ENCODE data around the gene ZC3H6. TPM values are rescaled to one million over a fixed set of nuclear protein-coding genes. Genes with fewer than 3 reads are reported as not detected.

ZC3H6 gene
- polyA plus RNA-seq, 1 of the 3 experiments (the other 2 are of a cell fraction): 0.71 TPM

DNA sequence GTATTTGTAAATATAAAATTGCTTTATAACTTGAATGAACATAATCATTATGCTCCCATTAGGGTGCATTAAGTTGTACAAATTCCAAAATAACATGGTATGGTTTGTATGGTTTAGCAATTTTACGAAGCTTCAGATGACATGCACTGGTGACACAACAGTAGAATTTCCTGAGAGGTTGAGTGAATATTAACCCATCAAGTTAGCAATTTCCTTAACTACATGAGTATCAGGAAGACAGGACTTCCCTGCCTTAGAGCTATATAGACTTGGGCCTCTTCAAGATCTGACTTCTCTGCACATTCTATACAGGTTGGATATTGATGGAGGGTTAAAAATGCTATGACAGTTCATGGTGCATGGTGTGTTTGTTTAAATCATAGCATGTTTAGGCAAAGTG, 60.2 kb downstream of the ZC3H6 start:
- Histone ChIP-seq H4K20me1 (ENCODE audit: insufficient read depth) (no peaks in the 10 kb centered on the region), H3K4me2 (no peak overlapping the region), H3K4me3 (ENCODE audit: low read depth in 2 of 2, low read length in 1 of 2) (no peak overlapping the region), H2AFZ (ENCODE audit: low read depth) (no peak overlapping the region), H3F3A (replicated peaks; ENCODE audit: insufficient read depth) (no peaks in the 10 kb centered on the region), H3K27me3 (ENCODE audit: insufficient read depth) (no peaks in the 10 kb centered on the region), H3K9ac (no peak overlapping the region), H3K9me2 (no peaks in the 10 kb centered on the region), H3K79me2 (ENCODE audit: insufficient read depth) (no peaks in the 10 kb centered on the region), H3K4me1 (ENCODE audit: control insufficient read depth in 1 of 2, insufficient read depth in 2 of 2, low read depth in 1 of 2, low read length in 1 of 2) (no peaks in the 10 kb centered on the region; a peak in 1 of 4 replicates), H3K36me3 (replicated peaks in 1 of 2; ENCODE audit: control insufficient read depth in 1 of 2, insufficient read depth in 2 of 2, low read length in 1 of 2) (peaks cover 5 to 11% of the 10 kb centered on the region in 2 experiments), H3K9me3 (no peaks in the 10 kb centered on the region), H3K27ac (ENCODE audit: low read depth in 2 of 2, low read length in 1 of 2) (no peak overlapping the region)
- POLR2A ChIA-PET: no interaction called here
- WGBS (ENCODE audit: low lambda C conversion rate): 90% methylated on average over 1 of the region's 1 CpG
- CTCF ChIA-PET: interaction anchor here (0.7 to 1.1 kb wide), 4 partner anchors 8 to 167 kb away, joined by 3 to 4 read pairs (median 3); no protein-coding TSS in a partner anchor
- TF ChIP-seq REST (IDR thresholded peaks at IDR 0.05; ENCODE audit: low read depth, low read length) (no peak), FOXM1 (IDR thresholded peaks at IDR 0.05; ENCODE audit: low read depth) (no peak), RFX5 (IDR thresholded peaks at IDR 0.05; ENCODE audit: low read length) (no peak), ELF1 (IDR thresholded peaks at IDR 0.05) (no peak), USF1 (IDR thresholded peaks at IDR 0.05; ENCODE audit: borderline replicate concordance, low read depth) (no peak), FOSL2 (IDR thresholded peaks at IDR 0.05; ENCODE audit: borderline replicate concordance, low read depth) (no peak), SMC3 (IDR thresholded peaks at IDR 0.05; ENCODE audit: low read depth, low read length) (no peak), EP300 (IDR thresholded peaks at IDR 0.05; ENCODE audit: borderline replicate concordance in 1 of 2, low read depth in 1 of 2, low read length in 1 of 2) (no peak), MXI1 (IDR thresholded peaks at IDR 0.05; ENCODE audit: low read depth, low read length) (no peak), ZBTB33 (IDR thresholded peaks at IDR 0.05; ENCODE audit: borderline replicate concordance, low read depth) (no peak)
- TF ChIP-seq, protein P1, sequence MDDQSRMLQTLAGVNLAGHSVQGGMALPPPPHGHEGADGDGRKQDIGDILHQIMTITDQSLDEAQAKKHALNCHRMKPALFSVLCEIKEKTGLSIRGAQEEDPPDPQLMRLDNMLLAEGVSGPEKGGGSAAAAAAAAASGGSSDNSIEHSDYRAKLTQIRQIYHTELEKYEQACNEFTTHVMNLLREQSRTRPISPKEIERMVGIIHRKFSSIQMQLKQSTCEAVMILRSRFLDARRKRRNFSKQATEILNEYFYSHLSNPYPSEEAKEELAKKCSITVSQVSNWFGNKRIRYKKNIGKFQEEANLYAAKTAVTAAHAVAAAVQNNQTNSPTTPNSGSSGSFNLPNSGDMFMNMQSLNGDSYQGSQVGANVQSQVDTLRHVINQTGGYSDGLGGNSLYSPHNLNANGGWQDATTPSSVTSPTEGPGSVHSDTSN (IDR thresholded peaks at IDR 0.05): no peak
- DNase-seq: no peak
